ENCODE data around the gene RGPD3.

GRCh38 chr2:106356291-106356690 lies 111.9 kb downstream of the RGPD3 start:
- TF ChIP-seq CTCF (IDR thresholded peaks at IDR 0.05) (no peak), POLR2A (IDR thresholded peaks at IDR 0.05) (no peak)
